Left cardiac atrium (tissue), 4 donors: ENCODE data around the gene CNBD2. TPM values are rescaled to one million over a fixed set of nuclear protein-coding genes. Genes with fewer than 3 reads are reported as not detected.
"Not testable (repeated sequence)": the region's sequence is repeated elsewhere in the genome, so short reads cannot be mapped to it uniquely, and the experiment has no call there.

ENCODE experiments used
- ATAC-seq, 2 donors: fragments of 200-7000 bp; cut with Tn5 transposase; one replicate each; pipeline ENCODE4 v1.9.1; 2020; ENCODE audit warnings: mild to moderate bottlenecking in 2 of 2, moderate library complexity in 2 of 2
- DNase-seq: peaks from one replicate; pipeline ENCODE4 v3.0.0-alpha.2; 2020
- intact Hi-C, 2 donors: fragments of 100-400 bp; cut with DNase I; formaldehyde crosslinking; loops; one replicate each; pipeline versions ENCODE4 v1.14.1 to v1.15.1; 2022 to 2023
- total RNA-seq, 2 donors: library from RNA; stranded (reverse); fragmentation: NEBNext Ultra II Directional; extraction: Animal tissue kit (Norgen Biotek cat#: 25700); gene quantifications; one replicate each; pipeline ENCODE4 v1.2.1, GENCODE V29; 2021
- donor health status: DM: no; HTN: yes; CAD: no.
- donor health status: DM: no; HTN: yes; CAD: no; lungs with severe emphysema.
- donor health status: DM: yes; HTN: yes; CAD: no.
- donor health status: Dilated cardiomyopathy.

Gene CNBD2
- total RNA-seq, 2 donors from 2014 or later = 3.2 to 3.4 TPM

DNA sequence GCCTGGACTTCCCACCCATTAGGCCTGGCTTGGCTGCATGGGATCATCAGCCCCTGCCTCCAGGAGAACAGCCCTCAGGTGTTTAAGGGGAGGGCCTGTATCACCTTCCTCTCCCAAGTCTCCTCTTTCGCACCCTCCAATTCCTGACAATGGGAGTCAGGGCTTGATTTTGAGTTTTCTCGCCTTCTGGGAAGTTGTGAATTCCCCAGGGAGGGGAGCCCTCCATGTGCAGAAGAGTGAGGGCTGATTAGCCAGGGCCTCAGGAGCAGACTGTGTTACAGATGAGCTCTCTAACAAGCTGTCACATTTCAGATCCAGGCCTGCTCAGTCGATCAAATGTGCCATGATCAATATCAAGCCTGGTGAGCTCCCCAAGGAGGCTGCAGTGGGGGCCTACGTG lies 42.4 kb downstream of the CNBD2 start:
- no peak for ATAC-seq
- no peak for DNase-seq
- intact Hi-C loops = no loop called here

DNA sequence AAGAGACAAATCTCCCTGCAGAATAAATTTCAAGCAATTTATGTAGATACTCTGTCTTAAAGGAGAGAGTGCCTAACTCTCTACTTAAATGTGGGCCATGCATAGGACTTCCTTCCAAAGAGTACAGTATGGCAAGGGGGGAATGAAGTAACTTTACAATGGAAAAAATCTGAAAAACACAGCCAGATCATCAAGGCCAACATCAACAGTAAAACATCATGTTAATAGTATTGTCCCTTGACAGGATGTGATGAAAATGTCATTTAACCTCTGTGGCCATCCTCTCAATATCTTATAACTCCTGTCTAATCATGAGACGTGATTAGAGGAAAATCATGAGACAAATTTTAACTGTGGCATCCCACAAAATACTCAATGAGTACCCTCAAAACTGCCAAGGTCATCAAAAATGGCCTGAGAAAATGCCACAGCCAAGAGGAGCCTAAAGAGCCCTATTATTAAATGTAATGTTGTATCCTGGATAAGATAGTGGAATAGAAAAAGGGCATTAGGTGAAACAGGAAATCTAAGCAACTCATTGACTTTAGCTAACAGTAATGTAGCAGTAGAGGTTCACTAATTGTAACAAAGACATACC lies 47.5 kb downstream of the CNBD2 start:
- DNase-seq (no peak), ATAC-seq (no peak)
- intact Hi-C loops = no loop called here

DNA sequence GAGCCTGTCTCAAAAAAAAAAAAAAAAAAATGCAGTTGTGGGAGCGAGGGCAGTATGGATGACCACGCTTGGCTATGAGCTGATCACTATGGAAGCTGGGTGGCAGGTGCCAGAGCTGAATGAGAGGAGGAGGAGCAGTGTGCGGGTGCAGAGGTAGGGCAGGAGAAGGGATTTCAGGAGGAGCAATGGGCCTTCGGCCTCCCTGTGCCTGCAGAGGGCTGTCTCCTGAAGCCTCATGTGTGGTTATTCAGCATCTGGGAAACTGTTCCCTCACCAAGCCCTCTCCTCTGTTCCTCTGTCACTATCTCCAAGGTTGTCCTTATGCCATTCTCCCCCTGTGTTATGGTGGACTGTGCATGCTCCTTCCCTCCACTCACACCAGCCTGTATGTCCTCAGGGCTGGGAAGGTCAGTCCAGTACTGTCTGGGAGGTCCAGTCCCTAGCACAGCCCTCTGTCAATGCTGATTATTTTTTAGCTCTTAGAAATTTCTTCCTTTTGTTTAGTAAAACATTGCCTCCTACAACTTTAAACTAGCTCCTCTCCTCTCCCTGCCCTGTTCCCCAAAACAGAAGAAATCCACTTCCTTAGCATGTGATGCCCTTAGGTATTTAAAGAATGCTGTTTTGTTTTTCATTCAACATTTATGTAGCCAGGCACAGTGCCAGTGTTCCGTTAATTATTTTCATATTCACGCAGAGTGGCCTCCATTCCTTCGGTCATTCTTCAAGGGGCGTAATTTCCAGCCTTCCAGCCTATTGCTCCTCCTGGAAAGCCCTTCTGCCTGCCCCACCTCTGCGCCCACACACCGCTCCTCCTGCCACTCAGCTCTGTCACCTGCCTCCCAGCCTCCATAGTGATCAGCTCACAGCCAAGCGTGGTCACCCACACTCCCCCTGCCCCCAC lies 48.9 kb downstream of the CNBD2 start:
- ATAC-seq = peak; percentile 25 to 50
- no peak for DNase-seq
- intact Hi-C loops = no loop called here

DNA sequence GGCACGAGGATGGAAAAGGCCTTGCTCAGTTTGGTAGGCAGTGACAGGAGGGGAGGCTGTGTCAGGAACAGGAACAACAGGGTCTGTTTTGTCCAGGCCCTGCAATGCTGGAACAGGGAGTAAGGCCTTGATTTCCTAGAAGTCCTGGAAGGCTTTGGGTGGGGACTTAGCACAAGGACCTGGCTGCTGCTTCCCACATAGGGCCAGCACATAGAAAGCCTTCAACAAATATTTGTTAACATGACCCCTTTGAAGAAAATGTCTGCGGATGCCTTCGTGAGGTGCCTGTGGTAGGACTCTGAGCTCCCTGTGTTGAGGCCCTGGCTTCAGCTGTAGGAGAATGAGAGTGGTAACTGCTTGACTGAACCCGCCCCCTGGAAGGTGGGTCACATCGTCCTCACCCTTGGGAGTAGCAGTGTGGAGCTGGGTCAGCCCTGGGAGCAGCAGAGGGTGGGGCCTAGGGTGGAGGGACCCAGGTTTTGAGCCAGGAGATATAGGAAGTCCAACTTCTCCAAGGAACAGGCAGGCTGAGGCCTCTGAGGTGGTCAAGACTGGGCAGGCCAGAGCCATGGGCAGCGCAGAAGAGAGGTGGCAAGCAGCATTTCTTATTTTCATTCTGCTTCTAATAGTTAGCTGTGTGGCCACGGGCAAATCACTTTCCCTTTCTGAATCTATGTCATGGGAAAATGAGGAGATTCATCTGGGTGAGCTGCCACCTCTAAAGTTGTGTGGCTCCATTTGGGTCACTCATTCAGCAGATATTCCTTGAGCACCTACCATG lies 50.0 kb downstream of the CNBD2 start:
- DNase-seq (no peak), ATAC-seq (no peak)
- intact Hi-C loops = no loop called here

DNA sequence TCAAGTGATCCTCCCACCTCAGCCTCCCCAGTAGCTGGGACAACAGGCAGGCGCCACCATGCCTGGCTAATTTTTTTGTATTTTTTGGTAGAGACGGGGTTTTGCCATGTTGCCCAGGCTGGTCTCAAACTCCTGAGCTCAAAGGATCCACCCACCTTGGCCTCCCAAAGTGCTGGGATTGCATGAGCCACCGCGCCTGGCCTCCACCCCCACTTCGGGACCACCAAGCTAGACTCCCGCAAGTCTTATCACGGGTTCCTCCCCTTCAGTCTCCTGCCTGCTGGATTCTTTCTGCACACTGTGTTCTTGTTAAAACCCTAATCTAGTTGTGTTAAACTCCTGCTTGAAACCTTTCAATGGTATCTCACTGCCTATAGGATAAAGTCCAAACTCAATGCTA lies 57.7 kb downstream of the CNBD2 start:
- DNase-seq, ATAC-seq, intact Hi-C loops: not testable (repeated sequence)

DNA sequence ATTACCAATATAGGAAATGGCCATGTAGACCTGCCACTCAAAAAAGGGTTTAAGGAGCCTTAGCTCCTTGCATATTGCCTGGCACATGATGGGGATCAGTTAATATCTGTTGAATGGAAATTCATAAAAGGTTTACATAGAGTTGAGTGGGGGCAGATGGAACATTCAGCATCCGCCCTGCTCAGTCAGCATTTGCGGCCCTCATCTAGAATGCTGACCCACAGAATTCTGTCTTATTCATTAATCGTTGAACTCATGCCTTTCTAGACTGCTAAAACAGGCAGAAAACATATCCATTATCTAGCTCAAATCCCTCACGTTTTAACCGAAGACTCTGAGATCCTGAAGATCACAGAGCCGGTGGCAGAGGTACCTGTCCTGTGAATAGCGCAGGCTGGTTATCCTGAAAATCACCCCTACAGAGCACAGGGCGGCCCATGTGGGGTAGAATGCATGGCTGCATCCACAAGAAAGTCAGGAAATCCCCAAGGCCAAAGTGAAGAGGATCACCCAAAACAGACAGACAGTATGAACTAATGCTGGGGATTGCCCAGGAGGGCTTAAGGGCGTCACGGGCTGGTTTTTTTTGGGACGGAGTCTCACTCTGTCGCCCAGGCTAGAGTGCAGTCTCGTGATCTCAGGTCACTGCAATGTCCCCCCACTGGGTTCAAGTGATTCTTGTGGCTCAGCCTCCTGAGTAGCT lies 59.9 kb downstream of the CNBD2 start:
- DNase-seq = no peak

DNA sequence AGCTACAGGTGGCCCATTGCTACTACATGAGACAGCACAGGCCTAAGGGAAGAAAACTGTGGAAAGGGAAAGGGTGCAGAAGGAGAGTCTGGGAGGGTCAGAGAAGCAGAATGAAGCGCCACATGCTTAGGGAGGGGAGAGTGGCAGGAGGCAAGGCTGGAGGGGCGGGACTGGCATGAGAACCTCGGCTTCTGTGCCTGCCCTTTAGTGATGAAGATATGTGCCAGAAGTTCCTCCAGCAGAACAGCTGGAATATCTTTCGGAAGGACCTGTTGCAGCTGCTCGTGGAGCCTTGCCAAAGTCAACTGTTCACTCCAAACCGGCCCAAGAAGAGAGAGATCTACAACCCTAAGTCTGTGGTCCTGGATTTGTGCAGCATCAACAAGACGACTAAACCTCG lies 61.8 kb downstream of the CNBD2 start:
- intact Hi-C loops = no loop called here
- ATAC-seq (peak; percentile 47 to 48), DNase-seq (peak; percentile 45)

More for the DNA sequence above, 59.9 kb downstream of the CNBD2 start:
- intact Hi-C loops = no loop called here
- no peak for ATAC-seq

DNA sequence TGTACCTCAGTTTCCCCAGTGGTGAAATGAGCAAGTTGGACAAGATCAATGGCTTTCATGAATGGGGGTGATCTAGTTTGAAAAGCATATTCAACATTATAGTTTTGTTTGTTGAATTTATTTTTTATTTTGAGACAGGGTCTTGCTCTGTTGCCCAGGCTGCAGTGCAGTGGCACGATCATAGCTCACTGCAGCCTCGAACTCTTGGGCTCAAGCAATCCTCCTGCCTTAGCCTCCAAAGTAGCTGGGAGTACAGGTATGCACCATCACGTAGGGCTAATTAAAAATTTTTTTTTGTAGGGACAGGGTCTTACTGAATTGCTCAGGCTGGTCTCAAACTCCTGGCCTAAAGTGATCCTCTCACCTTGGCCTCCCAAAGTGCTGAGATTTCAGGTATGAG lies 63.4 kb downstream of the CNBD2 start:
- ATAC-seq (no peak), DNase-seq (no peak)
- intact Hi-C loops = no loop called here

DNA sequence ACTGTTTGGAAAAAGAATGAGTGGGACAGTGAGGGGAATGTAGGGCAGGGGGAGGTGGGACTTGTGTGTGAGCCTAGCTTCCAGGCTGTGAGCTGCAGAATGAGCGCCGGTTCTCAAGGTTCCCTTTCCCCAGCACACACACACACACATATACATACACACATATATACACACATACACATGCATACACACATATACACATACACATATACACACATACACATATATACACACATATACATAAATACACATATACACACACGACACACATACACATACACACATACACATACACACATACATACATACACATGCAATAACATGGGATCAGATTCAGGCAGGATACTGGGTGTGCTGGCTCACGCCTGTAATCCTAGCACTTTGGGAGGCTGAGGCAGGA lies 66.5 kb downstream of the CNBD2 start:
- ATAC-seq (no peak), DNase-seq (no peak)
- intact Hi-C loops = no loop called here

DNA sequence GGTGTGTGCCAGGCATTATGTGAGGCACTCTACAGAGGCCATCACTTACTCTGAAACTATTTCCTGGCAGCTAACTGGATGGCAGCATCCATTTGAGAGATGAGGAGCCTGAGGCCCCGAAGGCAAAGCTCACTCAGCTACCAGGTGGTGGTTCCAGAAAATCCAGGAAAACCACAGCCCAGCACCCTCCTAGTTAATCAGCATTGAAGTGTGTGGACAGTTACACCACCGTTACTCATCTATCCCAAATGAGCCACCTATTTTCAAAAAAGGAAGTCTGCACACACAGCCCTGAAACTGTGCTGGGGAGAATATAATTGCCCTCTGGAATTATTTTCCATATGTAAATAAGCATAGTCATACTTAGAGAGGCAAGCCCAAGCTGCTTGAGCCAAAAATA lies 67.4 kb downstream of the CNBD2 start:
- no peak for ATAC-seq
- intact Hi-C loops = no loop called here
- no peak for DNase-seq

DNA sequence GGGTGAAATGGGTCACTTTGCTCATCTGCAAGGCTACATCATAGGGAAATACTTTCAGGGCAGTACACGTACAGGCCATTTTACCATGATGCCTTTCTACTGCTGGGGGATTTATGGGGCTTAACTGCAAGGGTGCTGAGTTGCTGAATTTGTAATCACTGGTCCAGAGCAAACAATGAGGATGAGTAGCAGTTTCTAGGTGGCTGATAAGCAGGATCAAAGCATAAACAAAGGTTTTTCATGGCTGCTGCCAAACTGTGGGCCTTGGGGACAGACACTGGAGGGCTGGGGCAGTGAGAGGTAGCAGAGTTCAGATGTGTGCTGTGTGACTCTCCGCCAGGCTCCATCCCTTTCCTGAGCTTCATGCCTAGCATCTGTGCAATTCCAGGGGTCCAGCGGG lies 68.3 kb downstream of the CNBD2 start:
- no peak for DNase-seq
- intact Hi-C loops = no loop called here
- ATAC-seq = no peak

DNA sequence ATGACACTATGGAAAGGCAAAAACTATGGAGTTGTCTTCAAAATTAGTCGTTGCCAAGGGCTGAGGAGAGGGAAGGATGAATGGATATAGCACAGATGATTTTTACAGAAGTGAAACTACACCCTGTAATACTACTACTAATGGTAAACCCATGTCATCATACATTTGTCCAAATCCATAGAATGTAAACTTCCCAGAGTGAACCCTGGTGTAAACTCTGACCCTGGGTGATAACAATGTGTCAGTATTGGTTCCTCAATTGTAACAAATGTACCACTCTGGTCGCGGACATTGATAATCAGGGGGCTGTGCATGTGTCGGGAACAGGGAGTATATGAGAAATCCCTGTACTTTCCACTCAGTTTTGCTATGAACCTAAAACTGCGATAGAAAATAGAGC lies 72.2 kb downstream of the CNBD2 start:
- no peak for ATAC-seq
- DNase-seq = no peak
- intact Hi-C loops = no loop called here

DNA sequence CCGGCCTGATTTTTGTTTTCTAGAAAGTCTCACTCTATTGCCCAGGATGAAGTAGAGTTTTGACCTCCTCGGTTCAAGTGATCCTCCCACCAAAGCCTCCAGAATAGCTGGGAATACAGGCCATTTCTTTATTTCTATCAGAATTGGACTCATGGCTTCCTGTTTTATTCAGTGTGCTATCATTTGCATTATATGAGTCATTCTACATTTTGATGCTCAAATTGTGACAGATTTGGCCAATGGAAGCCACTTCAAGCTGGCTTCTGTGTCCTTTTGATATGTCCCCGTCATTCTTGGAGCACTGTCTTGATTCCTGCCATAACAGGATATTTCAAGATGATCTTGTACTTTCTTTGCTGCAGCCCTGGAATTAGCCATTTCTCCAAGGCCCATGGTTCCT lies 75.1 kb downstream of the CNBD2 start:
- no peak for ATAC-seq
- intact Hi-C loops = no loop called here
- no peak for DNase-seq

DNA sequence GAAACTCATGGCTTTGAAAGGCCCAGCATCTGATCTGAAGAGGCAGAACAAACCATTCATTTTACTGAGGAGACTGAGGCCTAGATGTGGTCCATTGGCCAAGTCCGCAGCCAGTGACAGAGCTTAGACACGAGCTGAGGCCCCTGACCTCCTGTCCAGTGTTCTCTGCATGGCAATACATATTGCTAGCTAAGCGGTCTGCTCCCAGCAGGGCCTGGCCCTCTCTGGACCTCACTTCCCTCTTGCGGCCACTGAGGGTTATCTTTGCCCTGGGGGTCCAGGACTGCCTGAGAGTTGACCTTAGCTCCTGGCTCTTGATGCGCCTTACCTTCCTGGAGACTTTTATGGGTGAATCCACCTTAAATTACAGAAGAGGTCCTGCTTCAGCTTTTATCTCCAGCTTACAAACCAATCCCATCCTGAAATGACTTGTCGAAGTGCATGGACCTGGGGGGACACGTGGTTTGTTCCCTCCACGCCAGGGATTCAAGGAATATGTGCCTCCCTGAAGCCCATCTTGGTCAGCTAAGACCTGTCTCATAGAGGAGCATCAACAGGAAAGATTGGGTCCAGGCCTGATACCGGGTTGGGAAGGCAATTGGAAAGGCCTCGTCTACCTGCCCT lies 75.6 kb downstream of the CNBD2 start:
- DNase-seq = no peak
- peak in 1 of 2 donors; percentile 33 for ATAC-seq

DNA sequence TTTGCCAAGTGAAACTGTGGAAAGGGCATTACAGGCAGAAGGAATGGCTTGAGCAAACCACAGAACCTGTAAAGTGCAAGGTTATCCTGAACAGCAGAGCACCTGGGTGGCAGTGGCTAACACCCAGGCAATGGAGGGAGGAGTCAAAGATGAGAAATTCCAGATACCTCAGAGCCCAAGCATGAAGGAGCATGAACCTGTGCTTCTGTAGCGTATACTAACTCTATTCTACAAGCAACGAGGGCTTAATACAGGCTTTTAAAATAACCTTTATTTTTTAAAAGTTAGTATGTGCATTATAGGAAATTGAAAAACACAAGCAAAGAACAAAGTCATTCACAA lies 77.0 kb downstream of the CNBD2 start:
- intact Hi-C loops = no loop called here
- ATAC-seq = no peak
- DNase-seq = no peak

More for the DNA sequence above, 75.6 kb downstream of the CNBD2 start:
- intact Hi-C loops = no loop called here

DNA sequence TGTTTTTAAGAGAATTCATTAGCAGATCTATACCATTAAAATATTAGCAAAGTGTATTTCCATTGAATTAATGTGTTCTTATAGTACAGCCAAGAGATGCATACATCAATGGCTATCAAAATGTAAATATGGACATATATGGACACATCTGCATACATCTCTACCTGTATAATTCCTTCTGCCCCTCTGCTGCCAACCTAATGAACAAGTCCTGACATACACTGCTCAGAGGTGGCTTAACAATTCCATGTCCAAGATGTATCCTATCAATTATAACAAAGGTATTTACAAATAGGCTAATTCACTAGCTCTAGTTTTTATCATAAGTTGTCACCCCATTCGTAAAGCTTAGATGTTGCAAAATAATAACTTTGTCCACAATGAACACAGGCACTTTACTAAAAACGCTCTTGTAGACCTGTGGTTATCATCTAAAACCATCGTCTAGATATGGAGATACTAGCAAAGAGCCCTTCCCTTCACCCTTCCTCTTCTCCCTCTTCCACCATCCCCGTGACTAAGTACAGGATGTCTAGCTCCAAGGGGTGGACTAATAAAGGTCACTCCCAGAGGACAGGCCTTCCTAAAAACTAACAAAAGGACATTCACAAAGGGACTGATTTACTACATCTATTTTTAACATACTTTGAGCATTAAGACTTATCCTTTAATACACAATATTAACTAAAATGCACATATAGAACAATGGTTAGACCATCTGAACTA lies 77.8 kb downstream of the CNBD2 start:
- intact Hi-C loops, DNase-seq, ATAC-seq: not testable (repeated sequence)

DNA sequence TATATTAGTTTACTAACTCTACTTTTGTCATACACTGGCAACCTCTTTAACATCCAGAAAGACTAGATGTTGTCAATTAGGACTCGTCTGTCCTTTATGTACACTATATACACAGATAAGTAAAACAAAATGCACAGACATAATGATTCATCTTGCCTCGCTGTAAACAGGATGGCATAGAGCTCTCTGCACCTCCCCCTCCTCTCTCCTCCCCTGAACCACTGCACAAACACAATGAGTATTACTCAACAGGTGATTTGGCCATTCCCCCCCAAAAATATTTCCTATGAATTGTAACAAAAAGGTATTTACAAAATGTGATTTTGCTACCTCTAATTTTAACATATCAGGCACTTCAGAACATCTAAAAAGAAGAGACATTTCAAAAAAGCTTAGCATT lies 81.0 kb downstream of the CNBD2 start:
- intact Hi-C loops, DNase-seq, ATAC-seq: not testable (repeated sequence)
